GM18907 (cell line): ENCODE measurements around the gene HMCN1.
A peak's percentile ranks its signal among the peaks of the same experiment; 100 is the strongest.

Source experiments
- ATAC-seq: cut with Tn5 transposase; IDR thresholded peaks from one replicate; pipeline ENCODE4 v1.9.1; 2021; ENCODE audit warnings: mild to moderate bottlenecking, moderate library complexity; ENCODE audit not compliant: unreplicated experiment

The HMCN1 gene

DNA sequence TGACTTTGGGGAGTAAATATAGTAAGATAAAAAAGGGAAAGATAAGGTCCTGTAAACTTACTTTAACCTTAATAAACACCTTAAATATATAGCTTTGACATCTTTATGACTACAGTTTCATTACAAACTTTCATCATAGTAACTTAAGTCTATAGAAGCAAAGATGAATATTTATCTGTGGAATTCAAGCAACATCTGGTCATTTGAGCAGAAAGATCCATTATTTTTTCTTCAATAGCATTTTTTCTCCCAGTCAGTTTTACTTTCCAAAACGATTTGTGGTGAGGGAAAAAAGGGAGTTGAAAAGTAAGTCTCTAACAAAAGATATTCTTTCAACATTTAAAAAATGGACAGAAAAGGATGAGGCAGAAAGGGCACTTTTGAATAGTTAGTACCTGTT is 69.0 kb downstream of the HMCN1 start:
- ATAC-seq: no peak

- no peak for ATAC-seq
Measured at GRCh38 chr1:185804206-185804605, 70.0 kb downstream of the HMCN1 start.

DNA sequence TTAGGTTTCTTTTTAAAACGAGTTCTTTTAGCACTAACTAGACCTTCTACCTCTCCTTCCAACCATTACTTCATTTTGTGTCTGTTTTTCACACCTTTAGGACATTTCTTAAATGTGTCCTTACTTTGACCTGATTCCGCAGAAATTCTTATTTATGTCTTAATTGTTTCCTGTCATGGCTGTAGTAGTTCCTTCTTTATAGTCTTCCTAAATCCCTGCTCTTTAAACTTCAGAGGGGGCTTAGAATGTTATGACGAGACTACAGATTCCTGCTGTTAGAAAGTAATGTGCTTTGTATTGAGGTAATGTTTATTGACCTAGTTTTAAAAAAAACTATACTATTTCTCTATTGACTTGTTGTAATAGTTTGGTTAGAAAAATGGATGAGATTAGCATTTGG is 70.4 kb downstream of the HMCN1 start:
- no peak for ATAC-seq

GRCh38 chr1:185807275-185807674 is 73.1 kb downstream of the HMCN1 start:
- ATAC-seq: no peak

DNA sequence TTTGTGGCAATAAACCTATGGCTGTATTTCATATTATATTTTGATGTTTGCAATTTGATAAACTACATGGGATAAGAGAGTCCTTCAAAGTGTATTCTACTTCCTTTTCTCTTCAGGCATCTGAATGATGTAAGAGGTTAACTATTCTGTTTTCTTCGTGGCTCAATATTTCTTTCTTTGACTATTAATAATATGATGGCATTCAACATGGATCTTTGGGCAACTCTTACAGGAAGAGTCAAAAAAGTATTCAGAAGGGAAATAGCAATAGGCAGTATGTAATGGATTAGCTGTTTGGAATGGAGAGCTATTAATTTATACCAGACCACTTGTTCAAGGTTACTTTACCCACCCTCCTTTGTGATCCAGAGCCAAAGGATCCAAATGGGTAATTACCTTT is 74.4 kb downstream of the HMCN1 start:
- no peak for ATAC-seq

DNA sequence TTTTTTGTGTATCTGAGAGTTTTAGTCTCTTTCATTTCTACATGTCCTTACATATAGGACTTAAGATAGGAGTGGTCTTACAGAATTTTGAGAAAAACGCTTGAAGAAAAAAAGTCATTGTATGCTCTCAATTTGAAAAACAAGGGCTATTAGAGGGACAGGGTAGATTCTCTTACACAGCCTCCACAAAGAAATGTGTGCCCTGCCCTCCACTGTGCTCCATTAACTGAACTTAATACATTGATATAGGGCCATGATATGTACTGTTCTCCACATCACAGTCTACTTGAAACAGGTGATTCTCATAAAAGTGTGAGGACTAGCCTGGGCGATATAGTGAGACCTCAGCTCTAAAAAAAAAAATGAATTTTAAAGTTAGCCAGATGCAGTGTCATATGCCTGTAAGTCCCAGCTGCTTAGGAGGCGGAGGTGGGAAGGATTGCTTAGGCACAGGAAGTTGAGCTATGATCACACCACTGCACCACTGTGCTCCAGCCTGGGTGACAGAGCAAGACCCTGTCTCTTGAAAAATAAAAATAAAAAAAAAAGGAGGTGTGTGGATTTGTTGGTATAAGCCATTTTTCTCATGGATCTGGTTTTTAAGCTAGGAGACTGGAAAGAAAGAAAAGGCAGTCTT is 77.0 kb downstream of the HMCN1 start:
- ATAC-seq: no peak

GRCh38 chr1:185812934-185813333 is 78.7 kb downstream of the HMCN1 start:
- no peak for ATAC-seq

GRCh38 chr1:185813401-185813979 is 79.3 kb downstream of the HMCN1 start:
- peak; percentile 68 for ATAC-seq

GRCh38 chr1:185816460-185816859 is 82.3 kb downstream of the HMCN1 start:
- ATAC-seq: no peak

GRCh38 chr1:185819798-185820197 is 85.6 kb downstream of the HMCN1 start:
- ATAC-seq: no peak

GRCh38 chr1:185821612-185822385 is 87.6 kb downstream of the HMCN1 start:
- ATAC-seq: no peak

GRCh38 chr1:185823467-185823866 is 89.3 kb downstream of the HMCN1 start:
- no peak for ATAC-seq

GRCh38 chr1:185824106-185824505 is 89.9 kb downstream of the HMCN1 start:
- ATAC-seq: no peak

- no peak for ATAC-seq
Measured at GRCh38 chr1:185825556-185825955, 91.4 kb downstream of the HMCN1 start.

DNA sequence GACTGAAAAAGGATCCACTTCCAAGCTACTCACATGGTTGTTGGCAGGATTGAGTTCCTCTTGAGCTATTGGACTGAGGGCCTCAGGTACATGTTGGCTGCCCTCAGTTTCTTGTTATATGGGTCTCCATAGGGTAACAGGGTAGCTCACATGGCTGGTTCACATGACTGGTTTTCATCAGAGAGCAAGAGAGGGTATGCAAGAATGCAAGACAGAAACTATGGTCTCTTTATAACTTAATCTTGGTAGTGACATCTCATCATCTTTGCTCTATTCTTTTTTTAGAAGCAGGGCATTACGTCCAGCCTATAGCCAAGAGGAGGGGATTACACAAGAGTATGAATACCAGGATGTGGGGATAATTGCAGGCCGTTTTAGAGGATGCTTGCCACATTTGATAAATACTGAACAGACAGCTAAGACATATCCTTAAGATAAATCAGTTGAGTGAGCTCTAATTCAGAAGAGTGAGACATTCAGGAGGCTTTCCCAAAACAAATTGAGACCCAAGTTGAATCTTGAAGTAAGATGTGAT is 100.2 kb downstream of the HMCN1 start:
- ATAC-seq: no peak

GRCh38 chr1:185835191-185835590 is 101.0 kb downstream of the HMCN1 start:
- no peak for ATAC-seq

- no peak for ATAC-seq
Measured at GRCh38 chr1:185837711-185838110, 103.5 kb downstream of the HMCN1 start.

DNA sequence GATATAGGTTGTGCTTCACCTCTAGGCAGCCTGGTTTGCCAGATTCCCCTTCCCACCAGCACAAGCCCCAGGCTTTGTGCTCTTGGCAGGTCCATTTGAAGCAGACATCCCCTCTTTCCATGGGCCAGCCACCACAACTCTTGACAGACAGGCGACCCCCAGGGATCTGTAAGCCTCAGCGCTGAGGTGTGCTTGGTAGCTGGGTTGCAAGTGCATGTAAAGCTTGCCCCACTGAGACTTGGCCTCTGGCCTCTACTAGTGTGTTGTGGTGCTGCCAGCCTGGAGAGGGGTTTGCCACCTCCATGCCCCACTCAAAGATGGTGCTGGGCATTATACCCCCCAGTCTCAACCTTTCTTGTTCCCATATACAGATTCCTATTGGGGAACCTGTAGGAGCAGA is 103.9 kb downstream of the HMCN1 start:
- ATAC-seq: no peak

DNA sequence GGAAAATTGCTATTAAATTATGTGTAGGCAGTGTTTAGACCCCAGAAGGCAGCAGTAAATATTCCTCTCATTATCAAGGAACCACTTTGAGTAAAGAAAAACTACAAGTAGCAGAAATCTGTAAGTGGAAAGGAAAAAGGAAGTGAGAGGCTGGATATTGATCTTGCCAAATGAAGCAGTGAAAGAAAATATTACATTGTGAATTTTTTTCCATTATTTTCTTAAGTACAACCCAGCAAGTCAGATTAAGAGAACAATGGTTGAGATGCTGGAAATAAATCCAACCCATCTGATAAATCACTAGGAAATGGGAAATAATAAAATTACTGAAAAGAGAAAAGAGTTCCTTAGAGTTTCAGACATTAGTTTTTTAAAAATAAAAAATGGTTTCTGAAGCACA is 106.7 kb downstream of the HMCN1 start:
- ATAC-seq: no peak

GRCh38 chr1:185843297-185843869 is 109.2 kb downstream of the HMCN1 start:
- no peak for ATAC-seq

- ATAC-seq: no peak
Measured at GRCh38 chr1:185843986-185844385, 109.8 kb downstream of the HMCN1 start.
